ENCODE results near the gene IRF7. TPM values are rescaled to one million over a fixed set of nuclear protein-coding genes. Genes with fewer than 3 reads are reported as not detected.

The IRF7 gene
- total and polyA plus RNA-seq, 9 of the 15 experiments (the other 6 are each of a cell fraction or from before 2014, with no cell fraction given) = 0.27 to 7.6 (median 1.8) TPM

DNA sequence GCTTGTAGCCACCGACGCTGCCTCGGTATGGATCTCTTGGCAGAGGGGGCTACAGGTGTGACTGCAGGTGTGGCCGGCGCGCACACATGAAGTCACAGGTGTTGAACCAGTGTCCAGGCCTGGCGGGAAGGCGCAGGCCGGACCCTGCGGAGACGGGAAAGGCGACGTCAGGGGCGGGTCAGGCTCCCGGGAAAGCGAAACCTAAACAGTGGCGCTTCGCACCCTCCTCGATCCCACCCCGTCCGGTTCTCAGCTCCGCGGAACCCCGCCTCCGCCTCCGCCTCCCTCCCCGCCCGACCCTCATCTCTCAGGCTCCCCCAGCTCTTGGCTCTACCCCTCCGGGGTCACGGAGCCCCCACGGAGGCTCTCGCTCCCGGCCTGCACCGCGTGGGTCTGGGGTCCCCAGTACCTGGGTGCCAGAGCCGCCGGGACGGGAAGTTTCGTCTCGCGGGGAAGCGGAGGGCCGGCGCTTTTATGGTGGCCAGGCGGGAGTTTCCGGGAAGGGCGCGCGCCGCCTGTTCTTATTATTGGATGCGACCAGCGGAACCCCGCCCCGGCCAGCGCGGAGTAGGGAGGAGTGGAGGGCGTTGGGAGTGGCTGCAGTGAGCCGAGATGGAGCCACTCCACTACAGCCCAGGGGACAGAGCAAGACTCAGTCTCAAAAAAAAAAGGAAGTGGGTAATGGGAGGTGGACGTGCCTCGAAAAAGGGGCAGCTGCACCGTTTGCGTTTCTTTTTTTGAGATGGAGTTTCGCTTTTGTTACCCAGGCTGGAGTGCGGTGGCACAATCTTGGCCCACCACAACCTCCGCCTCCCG lies at the start of gene IRF7 (continued):
- TF ChIP-seq, protein P1, sequence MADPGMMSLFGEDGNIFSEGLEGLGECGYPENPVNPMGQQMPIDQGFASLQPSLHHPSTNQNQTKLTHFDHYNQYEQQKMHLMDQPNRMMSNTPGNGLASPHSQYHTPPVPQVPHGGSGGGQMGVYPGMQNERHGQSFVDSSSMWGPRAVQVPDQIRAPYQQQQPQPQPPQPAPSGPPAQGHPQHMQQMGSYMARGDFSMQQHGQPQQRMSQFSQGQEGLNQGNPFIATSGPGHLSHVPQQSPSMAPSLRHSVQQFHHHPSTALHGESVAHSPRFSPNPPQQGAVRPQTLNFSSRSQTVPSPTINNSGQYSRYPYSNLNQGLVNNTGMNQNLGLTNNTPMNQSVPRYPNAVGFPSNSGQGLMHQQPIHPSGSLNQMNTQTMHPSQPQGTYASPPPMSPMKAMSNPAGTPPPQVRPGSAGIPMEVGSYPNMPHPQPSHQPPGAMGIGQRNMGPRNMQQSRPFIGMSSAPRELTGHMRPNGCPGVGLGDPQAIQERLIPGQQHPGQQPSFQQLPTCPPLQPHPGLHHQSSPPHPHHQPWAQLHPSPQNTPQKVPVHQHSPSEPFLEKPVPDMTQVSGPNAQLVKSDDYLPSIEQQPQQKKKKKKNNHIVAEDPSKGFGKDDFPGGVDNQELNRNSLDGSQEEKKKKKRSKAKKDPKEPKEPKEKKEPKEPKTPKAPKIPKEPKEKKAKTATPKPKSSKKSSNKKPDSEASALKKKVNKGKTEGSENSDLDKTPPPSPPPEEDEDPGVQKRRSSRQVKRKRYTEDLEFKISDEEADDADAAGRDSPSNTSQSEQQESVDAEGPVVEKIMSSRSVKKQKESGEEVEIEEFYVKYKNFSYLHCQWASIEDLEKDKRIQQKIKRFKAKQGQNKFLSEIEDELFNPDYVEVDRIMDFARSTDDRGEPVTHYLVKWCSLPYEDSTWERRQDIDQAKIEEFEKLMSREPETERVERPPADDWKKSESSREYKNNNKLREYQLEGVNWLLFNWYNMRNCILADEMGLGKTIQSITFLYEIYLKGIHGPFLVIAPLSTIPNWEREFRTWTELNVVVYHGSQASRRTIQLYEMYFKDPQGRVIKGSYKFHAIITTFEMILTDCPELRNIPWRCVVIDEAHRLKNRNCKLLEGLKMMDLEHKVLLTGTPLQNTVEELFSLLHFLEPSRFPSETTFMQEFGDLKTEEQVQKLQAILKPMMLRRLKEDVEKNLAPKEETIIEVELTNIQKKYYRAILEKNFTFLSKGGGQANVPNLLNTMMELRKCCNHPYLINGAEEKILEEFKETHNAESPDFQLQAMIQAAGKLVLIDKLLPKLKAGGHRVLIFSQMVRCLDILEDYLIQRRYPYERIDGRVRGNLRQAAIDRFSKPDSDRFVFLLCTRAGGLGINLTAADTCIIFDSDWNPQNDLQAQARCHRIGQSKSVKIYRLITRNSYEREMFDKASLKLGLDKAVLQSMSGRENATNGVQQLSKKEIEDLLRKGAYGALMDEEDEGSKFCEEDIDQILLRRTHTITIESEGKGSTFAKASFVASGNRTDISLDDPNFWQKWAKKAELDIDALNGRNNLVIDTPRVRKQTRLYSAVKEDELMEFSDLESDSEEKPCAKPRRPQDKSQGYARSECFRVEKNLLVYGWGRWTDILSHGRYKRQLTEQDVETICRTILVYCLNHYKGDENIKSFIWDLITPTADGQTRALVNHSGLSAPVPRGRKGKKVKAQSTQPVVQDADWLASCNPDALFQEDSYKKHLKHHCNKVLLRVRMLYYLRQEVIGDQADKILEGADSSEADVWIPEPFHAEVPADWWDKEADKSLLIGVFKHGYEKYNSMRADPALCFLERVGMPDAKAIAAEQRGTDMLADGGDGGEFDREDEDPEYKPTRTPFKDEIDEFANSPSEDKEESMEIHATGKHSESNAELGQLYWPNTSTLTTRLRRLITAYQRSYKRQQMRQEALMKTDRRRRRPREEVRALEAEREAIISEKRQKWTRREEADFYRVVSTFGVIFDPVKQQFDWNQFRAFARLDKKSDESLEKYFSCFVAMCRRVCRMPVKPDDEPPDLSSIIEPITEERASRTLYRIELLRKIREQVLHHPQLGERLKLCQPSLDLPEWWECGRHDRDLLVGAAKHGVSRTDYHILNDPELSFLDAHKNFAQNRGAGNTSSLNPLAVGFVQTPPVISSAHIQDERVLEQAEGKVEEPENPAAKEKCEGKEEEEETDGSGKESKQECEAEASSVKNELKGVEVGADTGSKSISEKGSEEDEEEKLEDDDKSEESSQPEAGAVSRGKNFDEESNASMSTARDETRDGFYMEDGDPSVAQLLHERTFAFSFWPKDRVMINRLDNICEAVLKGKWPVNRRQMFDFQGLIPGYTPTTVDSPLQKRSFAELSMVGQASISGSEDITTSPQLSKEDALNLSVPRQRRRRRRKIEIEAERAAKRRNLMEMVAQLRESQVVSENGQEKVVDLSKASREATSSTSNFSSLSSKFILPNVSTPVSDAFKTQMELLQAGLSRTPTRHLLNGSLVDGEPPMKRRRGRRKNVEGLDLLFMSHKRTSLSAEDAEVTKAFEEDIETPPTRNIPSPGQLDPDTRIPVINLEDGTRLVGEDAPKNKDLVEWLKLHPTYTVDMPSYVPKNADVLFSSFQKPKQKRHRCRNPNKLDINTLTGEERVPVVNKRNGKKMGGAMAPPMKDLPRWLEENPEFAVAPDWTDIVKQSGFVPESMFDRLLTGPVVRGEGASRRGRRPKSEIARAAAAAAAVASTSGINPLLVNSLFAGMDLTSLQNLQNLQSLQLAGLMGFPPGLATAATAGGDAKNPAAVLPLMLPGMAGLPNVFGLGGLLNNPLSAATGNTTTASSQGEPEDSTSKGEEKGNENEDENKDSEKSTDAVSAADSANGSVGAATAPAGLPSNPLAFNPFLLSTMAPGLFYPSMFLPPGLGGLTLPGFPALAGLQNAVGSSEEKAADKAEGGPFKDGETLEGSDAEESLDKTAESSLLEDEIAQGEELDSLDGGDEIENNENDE (IDR thresholded peaks at IDR 0.05; ENCODE audit: low read depth, low read length) = no peak
- TF ChIP-seq POLR2B (IDR thresholded peaks at IDR 0.05; ENCODE audit: low read depth, partially characterized antibody) (peak; percentile 68), E2F6 (IDR thresholded peaks at IDR 0.05; ENCODE audit: borderline replicate concordance in 1 of 2, extremely low read depth in 1 of 2, insufficient read depth in 1 of 2, insufficient read length in 1 of 2, low read depth in 1 of 2, low read length in 1 of 2, poor library complexity in 1 of 2, severe bottlenecking in 1 of 2) (peak; percentile 40 to 69), NFYB (IDR thresholded peaks at IDR 0.05; ENCODE audit: extremely low read depth, insufficient read length) (no peak), RBFOX2 (IDR thresholded peaks at IDR 0.05; ENCODE audit: low read depth, low read length) (peak; percentile 88), HSF4 (CRISPR knock-in tag; IDR thresholded peaks at IDR 0.05; ENCODE audit: borderline replicate concordance) (no peak), POLR2H (tag; IDR thresholded peaks at IDR 0.05; ENCODE audit: low read depth) (peak; percentile 75)
- TF ChIP-seq, protein P2, sequence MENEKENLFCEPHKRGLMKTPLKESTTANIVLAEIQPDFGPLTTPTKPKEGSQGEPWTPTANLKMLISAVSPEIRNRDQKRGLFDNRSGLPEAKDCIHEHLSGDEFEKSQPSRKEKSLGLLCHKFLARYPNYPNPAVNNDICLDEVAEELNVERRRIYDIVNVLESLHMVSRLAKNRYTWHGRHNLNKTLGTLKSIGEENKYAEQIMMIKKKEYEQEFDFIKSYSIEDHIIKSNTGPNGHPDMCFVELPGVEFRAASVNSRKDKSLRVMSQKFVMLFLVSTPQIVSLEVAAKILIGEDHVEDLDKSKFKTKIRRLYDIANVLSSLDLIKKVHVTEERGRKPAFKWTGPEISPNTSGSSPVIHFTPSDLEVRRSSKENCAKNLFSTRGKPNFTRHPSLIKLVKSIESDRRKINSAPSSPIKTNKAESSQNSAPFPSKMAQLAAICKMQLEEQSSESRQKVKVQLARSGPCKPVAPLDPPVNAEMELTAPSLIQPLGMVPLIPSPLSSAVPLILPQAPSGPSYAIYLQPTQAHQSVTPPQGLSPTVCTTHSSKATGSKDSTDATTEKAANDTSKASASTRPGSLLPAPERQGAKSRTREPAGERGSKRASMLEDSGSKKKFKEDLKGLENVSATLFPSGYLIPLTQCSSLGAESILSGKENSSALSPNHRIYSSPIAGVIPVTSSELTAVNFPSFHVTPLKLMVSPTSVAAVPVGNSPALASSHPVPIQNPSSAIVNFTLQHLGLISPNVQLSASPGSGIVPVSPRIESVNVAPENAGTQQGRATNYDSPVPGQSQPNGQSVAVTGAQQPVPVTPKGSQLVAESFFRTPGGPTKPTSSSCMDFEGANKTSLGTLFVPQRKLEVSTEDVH (IDR thresholded peaks at IDR 0.05; ENCODE audit: low read depth, partially characterized antibody) = peak; percentile 48
